HG03095 (cell line): ENCODE measurements around the gene TLX2.

Experiments used
- ATAC-seq: cut with Tn5 transposase; IDR thresholded peaks from one replicate; pipeline ENCODE4 v1.9.1; 2021; ENCODE audit warnings: moderate library complexity; ENCODE audit not compliant: unreplicated experiment

Gene TLX2

GRCh38 chr2:74496997-74497776 is 17.1 kb upstream of the TLX2 start:
- ATAC-seq, result no peak

- no peak for ATAC-seq
These were observed 16.3 kb upstream of the TLX2 start for GRCh38 chr2:74497777-74498499.

GRCh38 chr2:74498500-74499266 is 15.6 kb upstream of the TLX2 start:
- no peak for ATAC-seq

- no peak for ATAC-seq
These were observed 14.8 kb upstream of the TLX2 start, which contains the start of gene LBX2 for GRCh38 chr2:74499267-74499939. LBX2 (minus strand) TSS chr2:74499603; CDS start chr2:74499537, 66 bp downstream.

GRCh38 chr2:74499940-74500577 is 14.2 kb upstream of the TLX2 start:
- ATAC-seq, result no peak

- no peak for ATAC-seq
These were observed 13.7 kb upstream of the TLX2 start for GRCh38 chr2:74500578-74500946.

GRCh38 chr2:74501335-74502071 is 12.7 kb upstream of the TLX2 start:
- ATAC-seq, result no peak

- ATAC-seq, result no peak
These were observed 12.0 kb upstream of the TLX2 start for GRCh38 chr2:74502147-74502719.

- ATAC-seq, result peak; percentile 40
These were observed 11.3 kb upstream of the TLX2 start for GRCh38 chr2:74502720-74503505.

GRCh38 chr2:74503506-74504475 is 10.5 kb upstream of the TLX2 start:
- no peak for ATAC-seq

GRCh38 chr2:74504591-74504990 is 9.7 kb upstream of the TLX2 start:
- no peak for ATAC-seq

GRCh38 chr2:74505448-74506246 is 8.6 kb upstream of the TLX2 start:
- no peak for ATAC-seq

GRCh38 chr2:74507145-74507925 is 6.9 kb upstream of the TLX2 start, which contains the start of gene PCGF1:
PCGF1 (minus strand) TSS chr2:74507695; CDS start chr2:74507668, 27 bp downstream.
- ATAC-seq, result peak; percentile 84

- ATAC-seq, result no peak
These were observed 6.2 kb upstream of the TLX2 start for GRCh38 chr2:74507926-74508520.

GRCh38 chr2:74510272-74510671 is 4.0 kb upstream of the TLX2 start:
- ATAC-seq, result no peak
